Panc1 (cell line): ENCODE data around the gene TMEM259. TPM values are rescaled to one million over a fixed set of nuclear protein-coding genes. Genes with fewer than 3 reads are reported as not detected.

ENCODE experiments used
- ATAC-seq: fragments of 200-7000 bp; cut with Tn5 transposase; 2 replicates; pipeline ENCODE4 v1.9.1; 2020; ENCODE audit warnings: mild to moderate bottlenecking, moderate library complexity
- BruUV-seq: library from RNA; stranded (reverse); fragments of 400-500 nt; replicated peaks from 2 replicates; lab custom pipeline; 2021; lab: Mats Ljungman, UMichigan
- CTCF ChIA-PET: fragments of 300-600 bp; sonication (Branson Sonifier 250); formaldehyde crosslinking; loops from one replicate; lab custom pipeline; 2022; ENCODE audit warnings: antibody characterized with exemption; lab: Charles Lee
- POLR2A ChIA-PET: fragments of 300-600 bp; sonication (Branson Sonifier 250); formaldehyde crosslinking; loops from one replicate; lab custom pipeline; 2022; ENCODE audit warnings: antibody characterized with exemption; lab: Charles Lee
- DNase-seq: peaks from one replicate; pipeline ENCODE4 v3.0.0-alpha.2; 2010; ENCODE audit warnings: low read depth, low spot score
- H3K27ac ChIP-seq: 2 replicates; pipeline ENCODE4 v1.5.1; 2011; ENCODE audit warnings: mild to moderate bottlenecking, low read length, inconsistent platforms
- H3K27me3 ChIP-seq: fragments of 200-500 bp; sonication (Bioruptor generic); 2 replicates; pipeline ENCODE4 v1.6.0; 2014; ENCODE audit warnings: low read length, inconsistent platforms; ENCODE audit not compliant: control insufficient read depth, insufficient read depth
- H3K36me3 ChIP-seq: fragments of 200-500 bp; sonication (Bioruptor generic); 2 replicates; pipeline ENCODE4 v1.5.1; 2014; ENCODE audit warnings: inconsistent platforms, mild to moderate bottlenecking, low read length, moderate library complexity; ENCODE audit not compliant: control insufficient read depth, insufficient read depth
- H3K4me1 ChIP-seq: 2 replicates; pipeline ENCODE4 v1.5.1; 2011; ENCODE audit warnings: inconsistent platforms, mild to moderate bottlenecking, low read length, moderate library complexity; ENCODE audit not compliant: control insufficient read depth, insufficient read depth
- H3K4me3 ChIP-seq, 2 experiments: 2 replicates each; pipeline ENCODE4 v1.5.1; 2011 to 2012; ENCODE audit warnings: low read depth in 2 of 2, low read length in 2 of 2, mild to moderate bottlenecking in 2 of 2, inconsistent platforms in 1 of 2, moderate library complexity in 1 of 2
- H3K9me3 ChIP-seq: fragments of 200-500 bp; sonication (Bioruptor generic); 2 replicates; pipeline ENCODE4 v1.5.1; 2014; ENCODE audit warnings: low read depth, mild to moderate bottlenecking, inconsistent platforms, low read length, moderate library complexity; ENCODE audit not compliant: control insufficient read depth, insufficient read depth
- CTCF ChIP-seq: fragments of 450-650 bp; IDR thresholded peaks from 2 replicates; pipeline ENCODE4 v1.5.1; 2017; ENCODE audit warnings: mild to moderate bottlenecking
- POLR2AphosphoS5 ChIP-seq: IDR thresholded peaks from 2 replicates; pipeline ENCODE4 v1.6.1; 2012; ENCODE audit warnings: mild to moderate bottlenecking, low read depth, low read length, moderate library complexity
- SIN3A ChIP-seq: IDR thresholded peaks from 2 replicates; pipeline ENCODE4 v1.6.1; 2012; ENCODE audit warnings: low read depth, mild to moderate bottlenecking, low read length, moderate library complexity, borderline replicate concordance; ENCODE audit not compliant: insufficient read depth
- TCF7L2 ChIP-seq: IDR thresholded peaks from 2 replicates; pipeline ENCODE4 v1.6.1; 2011; ENCODE audit warnings: mild to moderate bottlenecking, low read depth, low read length, inconsistent platforms
- in situ Hi-C: cut with HindIII; loops from 2 replicates; pipeline ENCODE4 v1.10.0; 2016; ENCODE audit warnings: low sequenced_read_pairs, low pct_unique_long_range_greater_than_20kb
- intact Hi-C: fragments of 100-400 bp; cut with micrococcal nuclease; formaldehyde crosslinking; loops from one replicate; pipeline ENCODE4 v1.10.0; 2022; ENCODE audit not compliant: unreplicated experiment
- total RNA-seq: library from RNA; stranded (reverse); gene quantifications from one replicate; pipeline ENCODE4 v1.2.1, GENCODE V29; 2021; ENCODE audit not compliant: unreplicated experiment
- TF ChIP-seq, protein P1 (sequence below), 2 experiments: IDR thresholded peaks; 2 replicates each; pipeline ENCODE4 v1.6.1; 2011 to 2012; ENCODE audit warnings: low read depth in 2 of 2, control low read depth in 1 of 2, low read length in 1 of 2, mild to moderate bottlenecking in 1 of 2, moderate library complexity in 1 of 2; ENCODE audit not compliant: insufficient read depth in 1 of 2

Gene TMEM259
- total RNA-seq, 1 experiment from 2014 or later, result 193 TPM

DNA sequence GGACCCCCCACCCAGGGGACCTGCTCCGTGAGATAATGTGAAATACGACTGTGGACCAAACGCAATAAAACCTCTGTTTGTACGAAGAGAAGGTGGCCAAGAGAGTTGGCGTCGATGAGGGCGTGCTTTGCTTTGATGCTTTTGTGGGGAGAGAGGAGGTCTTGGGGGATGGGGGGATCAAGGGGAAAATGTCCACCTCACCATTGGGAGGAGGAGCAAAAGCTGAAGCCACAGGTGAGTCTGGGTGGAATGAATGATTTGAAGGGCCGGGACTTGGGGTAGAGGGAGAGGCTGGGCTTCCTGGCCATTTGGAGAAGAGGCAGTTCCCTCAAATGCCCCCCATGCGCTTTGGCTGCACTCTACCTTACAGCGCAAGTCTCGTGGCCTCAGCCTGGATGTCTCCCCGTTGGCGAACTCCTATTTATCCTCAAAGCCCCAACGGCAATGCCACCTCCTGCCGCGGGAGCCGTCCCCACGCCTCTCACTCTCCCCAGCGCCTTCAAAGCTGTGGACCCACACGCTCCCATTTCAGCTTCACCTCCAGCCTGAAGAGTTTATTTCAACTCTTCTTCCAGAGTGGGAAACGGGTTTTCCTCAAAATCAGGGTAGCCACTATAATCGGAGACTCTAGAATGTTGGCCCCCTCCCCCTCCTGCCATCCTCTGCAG lies 18.2 kb upstream of the TMEM259 start:
- Histone ChIP-seq H3K4me3 (peak overlapping the region; percentile 46 to 63), H3K27ac (peak overlapping the region; percentile 82), H3K27me3 (no peaks in the 10 kb centered on the region), H3K36me3 (peaks cover 6% of the 10 kb centered on the region; the same call in 1 of the 2 replicates), H3K9me3 (no peaks in the 10 kb centered on the region), H3K4me1 (peaks cover 19% of the 10 kb centered on the region)
- intact Hi-C loops, result no loop called here
- in situ Hi-C loops, result no loop called here
- TF ChIP-seq CTCF, result no peak
- TF ChIP-seq, protein P1, sequence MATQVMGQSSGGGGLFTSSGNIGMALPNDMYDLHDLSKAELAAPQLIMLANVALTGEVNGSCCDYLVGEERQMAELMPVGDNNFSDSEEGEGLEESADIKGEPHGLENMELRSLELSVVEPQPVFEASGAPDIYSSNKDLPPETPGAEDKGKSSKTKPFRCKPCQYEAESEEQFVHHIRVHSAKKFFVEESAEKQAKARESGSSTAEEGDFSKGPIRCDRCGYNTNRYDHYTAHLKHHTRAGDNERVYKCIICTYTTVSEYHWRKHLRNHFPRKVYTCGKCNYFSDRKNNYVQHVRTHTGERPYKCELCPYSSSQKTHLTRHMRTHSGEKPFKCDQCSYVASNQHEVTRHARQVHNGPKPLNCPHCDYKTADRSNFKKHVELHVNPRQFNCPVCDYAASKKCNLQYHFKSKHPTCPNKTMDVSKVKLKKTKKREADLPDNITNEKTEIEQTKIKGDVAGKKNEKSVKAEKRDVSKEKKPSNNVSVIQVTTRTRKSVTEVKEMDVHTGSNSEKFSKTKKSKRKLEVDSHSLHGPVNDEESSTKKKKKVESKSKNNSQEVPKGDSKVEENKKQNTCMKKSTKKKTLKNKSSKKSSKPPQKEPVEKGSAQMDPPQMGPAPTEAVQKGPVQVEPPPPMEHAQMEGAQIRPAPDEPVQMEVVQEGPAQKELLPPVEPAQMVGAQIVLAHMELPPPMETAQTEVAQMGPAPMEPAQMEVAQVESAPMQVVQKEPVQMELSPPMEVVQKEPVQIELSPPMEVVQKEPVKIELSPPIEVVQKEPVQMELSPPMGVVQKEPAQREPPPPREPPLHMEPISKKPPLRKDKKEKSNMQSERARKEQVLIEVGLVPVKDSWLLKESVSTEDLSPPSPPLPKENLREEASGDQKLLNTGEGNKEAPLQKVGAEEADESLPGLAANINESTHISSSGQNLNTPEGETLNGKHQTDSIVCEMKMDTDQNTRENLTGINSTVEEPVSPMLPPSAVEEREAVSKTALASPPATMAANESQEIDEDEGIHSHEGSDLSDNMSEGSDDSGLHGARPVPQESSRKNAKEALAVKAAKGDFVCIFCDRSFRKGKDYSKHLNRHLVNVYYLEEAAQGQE (IDR thresholded peaks at IDR 0.05; ENCODE audit: insufficient read depth in 1 of 2, low read depth in 2 of 2, low read length in 1 of 2), result no peak
- no peak for TF ChIP-seq SIN3A
- 0 out of 2 replicates have a peak, but pooled peaks have one; percentile 4 for TF ChIP-seq POLR2AphosphoS5
- no peak for TF ChIP-seq TCF7L2
- no TSS peak for BruUV-seq
- ATAC-seq, result peak; percentile 20; the same call in 1 of the 2 replicates
- ChIA-PET CTCF (no interaction called here), POLR2A (interaction anchor here (0.6 kb wide), 1 partner anchor 11 kb away, joined by 9 read pairs; no protein-coding TSS in a partner anchor)
- no peak for DNase-seq

DNA sequence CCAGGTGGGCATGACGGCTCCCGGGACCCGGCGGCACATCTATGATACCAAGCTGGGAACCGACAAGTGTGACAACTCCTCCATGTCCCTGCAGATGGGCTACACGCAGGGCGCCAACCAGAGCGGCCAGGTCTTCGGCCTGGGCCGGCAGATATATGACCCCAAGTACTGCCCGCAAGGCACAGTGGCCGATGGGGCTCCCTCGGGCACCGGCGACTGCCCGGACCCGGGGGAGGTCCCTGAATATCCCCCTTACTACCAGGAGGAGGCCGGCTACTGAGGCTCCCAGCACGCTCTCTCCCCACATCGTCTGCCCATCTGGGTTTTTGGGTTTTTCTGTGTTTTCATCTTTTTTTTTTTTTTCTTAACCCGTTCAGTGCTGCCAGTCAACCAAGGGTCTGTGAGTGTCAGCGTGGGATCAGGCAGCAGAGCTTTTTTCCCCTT lies 16.7 kb upstream of the TMEM259 start:
- peaks cover 6% of the 10 kb centered on the region; the same call in 1 of the 2 replicates for H3K36me3 ChIP-seq
- no peaks in the 10 kb centered on the region for H3K27me3 ChIP-seq
- ATAC-seq (no peak), DNase-seq (no peak)
- H3K4me3 ChIP-seq, result no peak overlapping the region
- no peak for TF ChIP-seq SIN3A
- TF ChIP-seq CTCF, result no peak
- TF ChIP-seq TCF7L2, result no peak
- no peak for TF ChIP-seq POLR2AphosphoS5
- TF ChIP-seq, protein P1 (IDR thresholded peaks at IDR 0.05; ENCODE audit: insufficient read depth in 1 of 2, low read depth in 2 of 2, low read length in 1 of 2), result no peak
- BruUV-seq, result no TSS peak
- H3K4me1 ChIP-seq, result peaks cover 12% of the 10 kb centered on the region
- no peaks in the 10 kb centered on the region for H3K9me3 ChIP-seq
- H3K27ac ChIP-seq, result no peak overlapping the region
- intact Hi-C loops, result no loop called here
- POLR2A ChIA-PET, result no interaction called here
- CTCF ChIA-PET, result no interaction called here
- in situ Hi-C loops, result no loop called here
